DMS153 (cell line): ENCODE measurements around the gene ARHGEF2.
A peak's percentile ranks its signal among the peaks of the same experiment; 100 is the strongest.

Experiments used
- DNase-seq: peaks from one replicate; lab custom pipeline; 2025; lab: John Stamatoyannopoulos, UW

The ARHGEF2 gene

DNA sequence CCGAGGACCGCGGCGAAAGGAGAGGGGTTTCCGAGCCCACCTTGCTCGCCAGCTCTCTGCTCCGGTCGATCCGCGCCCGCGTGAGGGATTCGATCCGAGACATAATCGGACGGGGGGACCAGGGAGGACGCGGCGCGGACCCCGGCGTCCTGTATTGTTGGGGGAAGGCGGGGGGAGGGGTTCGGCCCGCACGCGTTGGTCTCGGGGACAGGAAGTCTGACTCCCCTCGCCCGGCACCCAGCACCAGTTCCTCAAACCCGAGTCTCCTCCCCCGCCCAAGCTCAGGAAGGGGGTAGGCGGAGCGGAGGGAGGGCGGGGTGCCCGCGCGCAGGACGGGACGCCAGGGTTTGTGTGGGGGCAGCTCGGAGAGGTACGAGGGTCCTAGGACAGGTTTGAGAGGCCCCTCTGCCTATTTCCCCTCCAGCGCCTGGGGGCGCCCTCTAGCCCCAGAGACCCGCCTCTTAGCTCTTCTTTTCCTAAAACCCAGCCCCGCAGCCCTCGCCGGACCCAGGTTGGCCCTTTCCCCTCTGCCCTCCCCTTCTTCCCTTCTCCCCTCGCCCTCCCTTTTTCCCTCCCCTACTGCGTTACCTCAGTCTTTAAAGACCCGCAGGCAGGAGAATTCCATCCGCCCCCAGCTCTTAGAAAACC, at the start of gene ARHGEF2:
ARHGEF2 (minus strand) TSS at position 223 of the 648 bp plus-strand sequence; CDS start at position 103, 120 bp downstream.
- peak; percentile 54 for DNase-seq

GRCh38 chr1:156026588-156026987, 48.2 kb upstream of the ARHGEF2 start:
- no peak for DNase-seq

DNA sequence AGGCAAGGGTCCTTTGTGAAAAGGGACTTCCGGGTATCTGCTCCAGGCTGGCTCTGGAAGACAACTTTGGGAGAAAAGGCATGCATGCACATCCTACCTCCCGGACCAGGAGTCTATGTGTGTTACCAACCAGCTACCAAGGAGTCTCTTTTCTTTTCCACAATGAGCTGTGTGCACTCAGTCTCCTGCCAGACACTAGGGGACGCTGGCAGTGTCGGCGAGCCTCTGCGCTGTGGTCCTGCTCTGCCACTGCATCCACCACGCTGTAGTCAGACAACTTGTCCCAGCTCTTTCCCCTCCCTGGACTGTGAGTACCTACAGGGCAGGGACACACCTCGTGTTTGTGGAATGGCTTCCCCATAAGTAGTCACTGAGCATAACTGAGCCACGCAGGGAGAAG, 47.5 kb upstream of the ARHGEF2 start:
- DNase-seq, result peak; percentile 31

- DNase-seq, result no peak
These were observed 46.5 kb upstream of the ARHGEF2 start for GRCh38 chr1:156024801-156025200.

DNA sequence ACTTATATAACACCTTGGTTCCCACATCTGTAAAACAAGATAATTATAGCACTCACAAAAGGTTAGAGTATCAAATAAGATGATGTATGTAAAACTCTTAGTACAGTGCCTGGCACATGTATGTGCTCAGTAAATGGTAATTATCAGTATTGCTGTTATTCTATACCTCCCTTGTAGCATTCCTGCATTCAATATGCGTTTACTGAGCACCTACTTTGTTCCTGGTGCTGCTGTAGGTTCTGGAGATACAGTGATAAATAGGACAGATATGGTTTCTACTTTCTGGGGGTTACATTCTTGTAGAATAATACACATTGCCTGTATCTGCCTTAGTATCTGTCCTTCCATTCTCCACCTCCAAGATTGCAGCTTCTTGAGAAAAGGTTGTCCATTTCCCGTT, 43.6 kb upstream of the ARHGEF2 start:
- DNase-seq, result no peak

DNA sequence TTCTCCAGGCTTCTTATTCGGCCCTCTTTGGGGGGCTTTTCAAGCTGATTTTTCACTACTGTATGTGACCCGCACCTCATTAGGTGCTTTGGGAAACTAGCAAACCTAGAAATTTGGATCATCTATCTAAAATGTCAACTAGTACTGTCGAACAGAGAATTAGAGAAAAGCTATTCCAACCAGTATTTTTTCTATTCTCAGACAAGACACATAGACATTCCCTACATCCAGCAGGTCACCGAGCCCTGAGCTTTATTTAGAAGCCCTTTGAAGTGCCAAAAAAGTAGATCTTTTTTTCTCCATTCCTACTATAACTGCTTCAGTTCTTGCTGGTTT, 42.7 kb upstream of the ARHGEF2 start:
- DNase-seq, result no peak

- peak; percentile 94 for DNase-seq
These were observed 42.1 kb upstream of the ARHGEF2 start, which contains the start of gene SSR2 for GRCh38 chr1:156020293-156021092. Gene SSR2, minus strand, starts transcription at chr1:156020951. Its CDS starts 784 bp downstream, at chr1:156020167.

DNA sequence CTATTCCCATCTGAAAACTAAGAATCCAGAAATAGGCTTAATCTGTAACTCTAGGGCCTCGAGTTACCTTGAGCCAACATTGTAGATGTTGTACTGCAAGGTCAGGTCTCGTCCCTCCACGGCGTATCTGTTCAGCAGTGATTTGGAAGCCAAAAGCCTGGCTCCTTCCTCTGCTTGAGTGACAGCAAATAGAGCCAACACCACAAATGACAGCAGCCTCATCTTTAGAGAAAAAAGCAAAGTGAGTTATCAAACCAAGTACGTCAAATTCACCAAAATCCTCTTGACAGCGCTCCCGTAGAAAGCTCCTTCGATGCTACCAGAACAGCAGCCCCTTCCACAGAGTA, 41.6 kb upstream of the ARHGEF2 start:
- DNase-seq, result no peak

DNA sequence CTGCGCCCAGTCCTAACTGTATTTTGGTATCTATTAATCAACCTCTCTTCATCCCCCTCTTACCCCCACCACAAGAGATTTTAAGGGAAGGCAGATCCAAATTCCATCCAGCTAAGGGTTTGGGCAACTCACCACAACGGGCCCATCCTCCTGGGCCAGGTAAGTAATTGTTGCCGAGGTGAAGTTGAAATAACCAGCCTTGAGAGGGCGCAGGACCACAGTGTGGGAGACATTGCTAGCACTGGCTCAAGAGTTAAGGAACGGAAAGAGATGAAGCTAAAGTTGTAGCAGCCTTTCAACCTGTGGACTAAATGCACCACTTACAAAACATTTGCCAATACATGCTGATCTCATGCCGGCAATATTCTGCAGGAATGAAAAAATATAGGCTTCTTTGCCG, 36.5 kb upstream of the ARHGEF2 start:
- no peak for DNase-seq

GRCh38 chr1:156012051-156012817, 33.9 kb upstream of the ARHGEF2 start:
- no peak for DNase-seq

DNA sequence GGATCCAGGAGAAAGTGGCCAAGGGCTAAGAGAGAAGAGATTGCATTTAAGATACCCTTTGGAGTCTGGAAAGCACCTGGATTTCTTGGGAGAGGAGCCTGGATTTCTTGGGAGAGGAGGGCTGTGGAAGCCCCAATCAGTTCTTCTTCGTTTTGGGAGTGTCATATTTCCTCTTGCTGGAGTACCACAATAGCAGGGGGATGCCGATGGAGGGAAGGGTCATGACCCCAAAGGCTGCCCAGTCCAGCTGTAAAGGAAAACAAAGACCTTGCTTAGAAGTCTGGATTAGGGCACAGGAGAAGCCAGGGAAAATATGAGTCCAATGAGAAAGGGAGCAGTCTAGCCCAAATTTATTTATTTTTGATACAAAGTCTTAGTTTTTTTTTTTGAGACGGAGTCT, 31.1 kb upstream of the ARHGEF2 start:
- DNase-seq, result no peak

GRCh38 chr1:156006666-156007376, 28.5 kb upstream of the ARHGEF2 start:
- no peak for DNase-seq

GRCh38 chr1:156004843-156005584, 26.7 kb upstream of the ARHGEF2 start:
- DNase-seq, result no peak

- no peak for DNase-seq
These were observed 25.5 kb upstream of the ARHGEF2 start for GRCh38 chr1:156003923-156004188.

DNA sequence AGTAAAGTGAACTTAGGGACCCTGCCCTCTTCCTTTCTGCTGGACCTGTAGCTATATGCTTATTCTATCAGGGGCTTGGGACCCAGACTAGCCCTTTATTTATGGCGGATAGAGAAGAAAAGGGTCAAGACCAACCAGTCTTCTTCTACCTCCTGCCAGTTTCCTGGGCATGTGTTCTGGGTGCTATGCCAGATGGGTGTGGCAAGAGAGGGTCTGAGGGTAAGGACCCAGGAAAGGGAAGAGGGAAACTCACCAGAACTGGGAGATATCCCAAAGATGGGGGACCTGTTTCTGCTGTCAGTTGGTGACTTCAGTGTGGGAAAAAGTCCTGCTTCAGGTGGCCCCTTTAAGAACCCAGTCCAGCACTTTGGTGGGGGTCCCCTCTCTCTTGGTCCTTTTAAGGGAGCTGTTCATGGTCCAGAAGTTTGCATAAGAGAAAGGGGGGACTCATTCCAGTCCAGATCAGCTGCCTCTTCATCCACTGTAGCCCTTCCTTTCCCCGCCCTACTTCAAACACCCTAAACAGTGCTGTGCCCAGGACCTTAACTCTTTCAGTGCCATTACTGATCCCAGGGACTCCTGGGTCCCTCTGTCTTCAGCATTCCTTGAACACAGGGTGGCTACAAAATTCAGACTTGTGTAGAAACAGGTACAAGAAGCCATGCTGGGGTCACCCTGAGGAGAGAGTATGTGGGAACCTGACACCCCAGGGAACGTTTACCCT, 24.0 kb upstream of the ARHGEF2 start:
- no peak for DNase-seq

DNA sequence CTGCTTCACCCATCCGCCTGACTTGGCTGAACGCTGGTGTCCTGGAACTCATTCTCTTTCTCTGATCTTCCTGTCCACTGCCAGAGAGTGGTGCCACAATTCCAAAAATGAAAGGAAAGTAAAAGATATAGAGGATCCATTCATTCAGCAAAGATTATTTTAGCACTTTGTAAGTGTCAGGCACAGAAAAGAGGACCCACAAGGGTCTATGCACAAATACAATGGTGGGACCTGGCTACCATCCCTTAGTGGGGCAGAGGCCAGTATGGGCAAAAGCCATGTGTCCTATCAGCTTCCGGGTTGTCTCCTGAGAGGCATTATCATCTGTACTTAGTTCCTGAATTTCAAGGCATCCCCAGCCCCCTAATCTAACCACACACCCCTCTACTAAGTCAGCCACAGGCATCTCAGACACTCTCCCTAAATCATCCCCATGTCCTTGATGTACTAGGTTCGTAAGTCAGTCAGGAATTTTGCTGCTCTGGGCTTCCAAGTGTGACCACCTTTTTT, 23.4 kb upstream of the ARHGEF2 start:
- no peak for DNase-seq

- no peak for DNase-seq
These were observed 22.8 kb upstream of the ARHGEF2 start for GRCh38 chr1:156001021-156001661.

DNA sequence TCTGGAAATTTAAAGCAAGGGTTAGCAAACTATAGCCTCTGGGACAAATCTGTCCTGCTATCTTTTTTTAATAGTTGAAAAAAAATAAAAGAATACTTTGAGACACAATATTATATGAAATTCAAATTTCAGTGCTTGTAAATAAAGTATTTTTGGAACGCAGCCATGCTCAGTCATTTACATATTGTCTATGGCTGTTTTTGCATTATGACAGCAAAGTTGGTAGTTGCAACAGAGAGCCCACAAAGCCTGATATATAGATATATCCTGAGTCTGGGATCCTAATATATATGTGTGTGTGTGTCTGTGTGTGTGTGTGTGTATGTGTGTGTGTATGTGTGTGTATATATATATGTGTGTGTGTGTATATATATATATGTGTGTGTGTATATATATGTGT, 21.6 kb upstream of the ARHGEF2 start:
- DNase-seq, result no peak

DNA sequence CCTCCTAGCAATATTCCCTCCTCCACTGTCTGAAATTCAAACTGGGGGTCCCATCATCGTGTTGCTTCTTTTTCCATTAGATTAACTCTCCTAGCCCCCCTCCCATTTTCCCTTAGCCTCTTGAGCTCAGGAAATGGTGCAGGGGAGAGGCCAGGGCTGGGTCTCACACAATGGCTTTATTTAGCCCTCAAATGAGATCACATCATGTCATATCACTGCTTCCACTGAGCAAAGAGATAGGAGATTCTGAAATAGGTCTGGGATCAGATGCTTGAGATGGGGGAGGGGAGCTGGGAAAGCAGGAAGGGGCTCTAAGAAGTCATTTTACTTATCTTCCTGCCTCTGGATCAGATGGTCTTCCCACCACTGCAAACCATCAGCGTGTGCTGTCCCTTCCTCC, 17.8 kb upstream of the ARHGEF2 start:
- DNase-seq, result no peak

- no peak for DNase-seq
These were observed 15.2 kb upstream of the ARHGEF2 start for GRCh38 chr1:155993595-155993994.
